Liver (tissue), 3 donors: ENCODE data around the gene EFR3B.

ENCODE experiments used
- EGR1 ChIP-seq, 2 donors: IDR thresholded peaks; 2 replicates each; pipeline ENCODE4 v1.6.1; 2016 to 2018; ENCODE audit warnings: antibody characterized with exemption in 2 of 2, low read depth in 2 of 2
- FOXA1 ChIP-seq: IDR thresholded peaks from 2 replicates; pipeline ENCODE4 v1.6.1; 2016; ENCODE audit warnings: antibody characterized with exemption
- GABPA ChIP-seq, 2 donors: IDR thresholded peaks in 1 of 2; conservative IDR thresholded peaks in 1 of 2; 2 replicates each; pipeline ENCODE4 v1.6.1; 2016; ENCODE audit warnings: antibody characterized with exemption in 2 of 2, mild to moderate bottlenecking in 1 of 2, moderate library complexity in 1 of 2
- NR2F2 ChIP-seq: IDR thresholded peaks from 2 replicates; pipeline ENCODE4 v1.6.1; 2016; ENCODE audit warnings: antibody characterized with exemption
- TAF1 ChIP-seq: conservative IDR thresholded peaks from 2 replicates; pipeline ENCODE4 v1.6.1; 2016; ENCODE audit warnings: antibody characterized with exemption, mild to moderate bottlenecking
- TF ChIP-seq, protein P1 (sequence below): fragments of 150-350 bp; IDR thresholded peaks from 2 replicates; pipeline ENCODE4 v1.5.1; 2017; ENCODE audit warnings: improper control_type of control experiment, low read depth, low read length; ENCODE audit not compliant: missing input control
- TF ChIP-seq, protein P2 (sequence below): IDR thresholded peaks from 2 replicates; pipeline ENCODE4 v1.6.1; 2016; ENCODE audit warnings: antibody characterized with exemption
- TF ChIP-seq, protein P3 (sequence below): IDR thresholded peaks from 2 replicates; pipeline ENCODE4 v1.6.1; 2016; ENCODE audit warnings: antibody characterized with exemption
- TF ChIP-seq, protein P4 (sequence below): IDR thresholded peaks from 2 replicates; pipeline ENCODE4 v1.6.1; 2016; ENCODE audit warnings: antibody characterized with exemption
- donor health status: healthy.
- donor health status: healthy.

DNA sequence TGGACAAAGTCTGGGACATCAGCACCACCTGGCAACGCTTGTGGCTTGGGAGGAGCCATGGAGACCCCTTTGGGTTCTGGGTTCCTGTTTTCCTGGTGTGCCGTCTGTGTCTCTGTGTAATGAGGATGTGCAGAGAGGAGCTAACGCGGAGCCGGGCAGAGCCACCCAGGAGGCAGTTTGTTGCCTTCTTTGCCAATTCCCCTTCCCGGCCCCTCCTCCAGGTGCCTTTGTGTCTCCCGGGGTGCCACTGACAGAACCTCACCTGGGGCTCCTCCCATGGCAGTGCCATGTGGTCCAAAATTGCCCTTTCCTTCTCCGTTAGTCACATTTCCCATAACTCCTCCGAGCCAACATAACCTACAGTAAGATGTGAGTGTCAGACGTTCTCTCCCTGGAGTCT lies 113.5 kb downstream of the EFR3B start:
- TF ChIP-seq, protein P1, sequence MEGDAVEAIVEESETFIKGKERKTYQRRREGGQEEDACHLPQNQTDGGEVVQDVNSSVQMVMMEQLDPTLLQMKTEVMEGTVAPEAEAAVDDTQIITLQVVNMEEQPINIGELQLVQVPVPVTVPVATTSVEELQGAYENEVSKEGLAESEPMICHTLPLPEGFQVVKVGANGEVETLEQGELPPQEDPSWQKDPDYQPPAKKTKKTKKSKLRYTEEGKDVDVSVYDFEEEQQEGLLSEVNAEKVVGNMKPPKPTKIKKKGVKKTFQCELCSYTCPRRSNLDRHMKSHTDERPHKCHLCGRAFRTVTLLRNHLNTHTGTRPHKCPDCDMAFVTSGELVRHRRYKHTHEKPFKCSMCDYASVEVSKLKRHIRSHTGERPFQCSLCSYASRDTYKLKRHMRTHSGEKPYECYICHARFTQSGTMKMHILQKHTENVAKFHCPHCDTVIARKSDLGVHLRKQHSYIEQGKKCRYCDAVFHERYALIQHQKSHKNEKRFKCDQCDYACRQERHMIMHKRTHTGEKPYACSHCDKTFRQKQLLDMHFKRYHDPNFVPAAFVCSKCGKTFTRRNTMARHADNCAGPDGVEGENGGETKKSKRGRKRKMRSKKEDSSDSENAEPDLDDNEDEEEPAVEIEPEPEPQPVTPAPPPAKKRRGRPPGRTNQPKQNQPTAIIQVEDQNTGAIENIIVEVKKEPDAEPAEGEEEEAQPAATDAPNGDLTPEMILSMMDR, result no peak
- TF ChIP-seq FOXA1 (no peak), NR2F2 (no peak), GABPA (IDR thresholded peaks at IDR 0.05 in 1 of 2, conservative IDR thresholded peaks at IDR 0.05 in 1 of 2) (no peak), TAF1 (no peak), EGR1 (IDR thresholded peaks at IDR 0.05; ENCODE audit: low read depth in 2 of 2) (no peak)
- TF ChIP-seq, protein P2, sequence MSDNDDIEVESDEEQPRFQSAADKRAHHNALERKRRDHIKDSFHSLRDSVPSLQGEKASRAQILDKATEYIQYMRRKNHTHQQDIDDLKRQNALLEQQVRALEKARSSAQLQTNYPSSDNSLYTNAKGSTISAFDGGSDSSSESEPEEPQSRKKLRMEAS, result no peak
- TF ChIP-seq, protein P3, sequence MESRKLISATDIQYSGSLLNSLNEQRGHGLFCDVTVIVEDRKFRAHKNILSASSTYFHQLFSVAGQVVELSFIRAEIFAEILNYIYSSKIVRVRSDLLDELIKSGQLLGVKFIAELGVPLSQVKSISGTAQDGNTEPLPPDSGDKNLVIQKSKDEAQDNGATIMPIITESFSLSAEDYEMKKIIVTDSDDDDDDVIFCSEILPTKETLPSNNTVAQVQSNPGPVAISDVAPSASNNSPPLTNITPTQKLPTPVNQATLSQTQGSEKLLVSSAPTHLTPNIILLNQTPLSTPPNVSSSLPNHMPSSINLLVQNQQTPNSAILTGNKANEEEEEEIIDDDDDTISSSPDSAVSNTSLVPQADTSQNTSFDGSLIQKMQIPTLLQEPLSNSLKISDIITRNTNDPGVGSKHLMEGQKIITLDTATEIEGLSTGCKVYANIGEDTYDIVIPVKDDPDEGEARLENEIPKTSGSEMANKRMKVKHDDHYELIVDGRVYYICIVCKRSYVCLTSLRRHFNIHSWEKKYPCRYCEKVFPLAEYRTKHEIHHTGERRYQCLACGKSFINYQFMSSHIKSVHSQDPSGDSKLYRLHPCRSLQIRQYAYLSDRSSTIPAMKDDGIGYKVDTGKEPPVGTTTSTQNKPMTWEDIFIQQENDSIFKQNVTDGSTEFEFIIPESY, result no peak
- TF ChIP-seq, protein P4, sequence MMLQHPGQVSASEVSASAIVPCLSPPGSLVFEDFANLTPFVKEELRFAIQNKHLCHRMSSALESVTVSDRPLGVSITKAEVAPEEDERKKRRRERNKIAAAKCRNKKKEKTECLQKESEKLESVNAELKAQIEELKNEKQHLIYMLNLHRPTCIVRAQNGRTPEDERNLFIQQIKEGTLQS, result no peak
